K562 (cell line): ENCODE results near the gene OLFML3.

Experiments
- BRCA1 ChIP-seq, 2 experiments: fragments of 450-650 bp in 1 of 2; sonication (generic) in 1 of 2; formaldehyde crosslinking in 1 of 2; IDR thresholded peaks; 2 replicates each; pipeline versions ENCODE4 v1.5.0 to v1.6.1; 2017 to 2020; ENCODE audit warnings: mild to moderate bottlenecking in 1 of 2, missing genetic modification reagents in 1 of 2
- BRD4 ChIP-seq: fragments of 200-600 bp; sonication (generic); IDR thresholded peaks from 2 replicates; pipeline ENCODE4 v1.6.1; 2017; ENCODE audit warnings: inconsistent platforms
- CEBPB ChIP-seq: fragments of 450-650 bp; IDR thresholded peaks from 2 replicates; pipeline ENCODE4 v1.6.1; 2016; ENCODE audit warnings: missing genetic modification characterization, missing compliant biosample characterization
- EZH2 ChIP-seq: IDR thresholded peaks from 2 replicates; pipeline ENCODE4 v1.6.1; 2012; ENCODE audit warnings: low read depth, mild to moderate bottlenecking, inconsistent platforms, low read length, borderline replicate concordance
- GTF2E2 ChIP-seq: fragments of 200-800 bp; sonication (Bioruptor generic); IDR thresholded peaks from 2 replicates; pipeline ENCODE4 v1.6.1; 2016; ENCODE audit warnings: missing genetic modification characterization, missing compliant biosample characterization
- MYNN ChIP-seq, 2 experiments: sonication (generic); formaldehyde crosslinking in 1 of 2; IDR thresholded peaks; 2 replicates each; pipeline versions ENCODE4 v1.5.0 to v1.6.1; 2016 to 2020; ENCODE audit warnings: antibody characterized with exemption in 1 of 2, missing genetic modification reagents in 1 of 2
- POLR2AphosphoS2 ChIP-seq: IDR thresholded peaks from 2 replicates; pipeline ENCODE4 v1.6.1; 2012; ENCODE audit warnings: low read length, improper control_type of control experiment
- RAD21 ChIP-seq, 2 experiments: fragments of 250-450 bp in 1 of 2; fragments of 450-650 bp in 1 of 2; sonication (Bioruptor Pico) in 1 of 2; formaldehyde crosslinking in 1 of 2; IDR thresholded peaks in 1 of 2; conservative IDR thresholded peaks in 1 of 2; 2 replicates each; pipeline versions ENCODE4 v1.4.0 to v1.8.0; 2020 to 2022; ENCODE audit warnings: mild to moderate bottlenecking in 2 of 2, moderate library complexity in 1 of 2
- SIN3A ChIP-seq, 2 experiments: fragments of 150-350 bp in 1 of 2; IDR thresholded peaks; 2 replicates each; pipeline ENCODE4 v1.6.1; 2011 to 2016; ENCODE audit warnings: borderline replicate concordance in 2 of 2, low read depth in 2 of 2, low read length in 2 of 2, mild to moderate bottlenecking in 2 of 2, moderate library complexity in 2 of 2; ENCODE audit not compliant: control insufficient read depth in 1 of 2
- SMARCC2 ChIP-seq: fragments of 450-650 bp; IDR thresholded peaks from 2 replicates; pipeline ENCODE4 v1.6.1; 2017; ENCODE audit warnings: antibody characterized with exemption, moderate library complexity, mild to moderate bottlenecking, low read depth
- ZFP91 ChIP-seq: sonication (generic); formaldehyde crosslinking; IDR thresholded peaks from 2 replicates; pipeline ENCODE4 v1.8.0; 2022; ENCODE audit warnings: mild to moderate bottlenecking, missing genetic modification reagents
- ZNF639 ChIP-seq, 2 experiments: fragments of 200-800 bp in 1 of 2; sonication (Bioruptor generic) in 1 of 2; sonication (generic) in 1 of 2; formaldehyde crosslinking in 1 of 2; IDR thresholded peaks in 1 of 2; conservative IDR thresholded peaks in 1 of 2; 2 replicates each; pipeline versions ENCODE4 v1.5.0 to v1.6.1; 2016 to 2020; ENCODE audit warnings: missing compliant biosample characterization in 1 of 2, missing genetic modification characterization in 1 of 2, missing genetic modification reagents in 1 of 2

GRCh38 chr1:113963281-113963906 lies 15.9 kb upstream of the OLFML3 start:
- TF ChIP-seq POLR2AphosphoS2: no peak
- no peak for TF ChIP-seq CEBPB (tag)
- no peak for TF ChIP-seq BRD4
- TF ChIP-seq RAD21 (CRISPR knock-in tag; conservative IDR thresholded peaks at IDR 0.05 in 1 of 2, IDR thresholded peaks at IDR 0.05 in 1 of 2): peak in 1 of 2 experiments; percentile 25; a peak in 2 of 4 replicates
- no peak for TF ChIP-seq MYNN (IDR thresholded peaks at IDR 0.05)
- no peak for TF ChIP-seq MYNN (CRISPR knock-in tag; IDR thresholded peaks at IDR 0.05)
- no peak for TF ChIP-seq GTF2E2
- no peak for TF ChIP-seq SMARCC2
- TF ChIP-seq BRCA1 (IDR thresholded peaks at IDR 0.05): no peak
- no peak for TF ChIP-seq BRCA1 (CRISPR knock-in tag; IDR thresholded peaks at IDR 0.05)
- no peak for TF ChIP-seq SIN3A (IDR thresholded peaks at IDR 0.05; ENCODE audit: borderline replicate concordance in 2 of 2, control insufficient read depth in 1 of 2, low read depth in 2 of 2, low read length in 2 of 2)
- no peak for TF ChIP-seq ZFP91 (CRISPR knock-in tag)
- no peak for TF ChIP-seq EZH2
- TF ChIP-seq ZNF639 (CRISPR knock-in tag; conservative IDR thresholded peaks at IDR 0.05 in 1 of 2, IDR thresholded peaks at IDR 0.05 in 1 of 2): no peak
